Measurements from ENCODE around the gene TNFSF15.
A peak's percentile ranks its signal among the peaks of the same experiment; 100 is the strongest.

The TNFSF15 gene

GRCh38 chr9:114769624-114770023 is 36.2 kb downstream of the TNFSF15 start:
- H3K36me3 ChIP-seq (ENCODE audit: insufficient read depth, low read length): no peaks in the 10 kb centered on the region
- H3K4me3 ChIP-seq (ENCODE audit: low read length): no peak overlapping the region
- no peak overlapping the region for H3K4me2 ChIP-seq (ENCODE audit: low read length)
- no peak overlapping the region for H3K9ac ChIP-seq (ENCODE audit: low read depth, low read length)
- H3K9me3 ChIP-seq (replicated peaks; ENCODE audit: low read length): no peaks in the 10 kb centered on the region
- peaks cover 41% of the 10 kb centered on the region for H3K27me3 ChIP-seq (ENCODE audit: control insufficient read depth, insufficient read depth, low read length)
- H3K4me1 ChIP-seq (ENCODE audit: control insufficient read depth, insufficient read depth, low read length): peaks cover 7% of the 10 kb centered on the region

GRCh38 chr9:114763220-114763619 is 42.6 kb downstream of the TNFSF15 start:
- H3K36me3 ChIP-seq (ENCODE audit: insufficient read depth, low read length): no peaks in the 10 kb centered on the region
- H3K27me3 ChIP-seq (ENCODE audit: control insufficient read depth, insufficient read depth, low read length): peaks cover 76% of the 10 kb centered on the region
- H3K4me2 ChIP-seq (ENCODE audit: low read length): no peak overlapping the region
- H3K9ac ChIP-seq (ENCODE audit: low read depth, low read length): no peak overlapping the region
- H3K4me3 ChIP-seq (ENCODE audit: low read length): no peak overlapping the region
- H3K9me3 ChIP-seq (replicated peaks; ENCODE audit: low read length): no peaks in the 10 kb centered on the region
- H3K4me1 ChIP-seq (ENCODE audit: control insufficient read depth, insufficient read depth, low read length): no peaks in the 10 kb centered on the region

GRCh38 chr9:114761523-114761922 is 44.3 kb downstream of the TNFSF15 start:
- Histone ChIP-seq H3K4me3 (ENCODE audit: low read length) (no peak overlapping the region), H3K9me3 (replicated peaks; ENCODE audit: low read length) (no peaks in the 10 kb centered on the region), H3K27me3 (ENCODE audit: control insufficient read depth, insufficient read depth, low read length) (peaks cover 76% of the 10 kb centered on the region), H3K9ac (ENCODE audit: low read depth, low read length) (no peak overlapping the region), H3K4me1 (ENCODE audit: control insufficient read depth, insufficient read depth, low read length) (no peaks in the 10 kb centered on the region), H3K4me2 (ENCODE audit: low read length) (no peak overlapping the region), H3K36me3 (ENCODE audit: insufficient read depth, low read length) (no peaks in the 10 kb centered on the region)

GRCh38 chr9:114759512-114760341 is 46.1 kb downstream of the TNFSF15 start:
- no peaks in the 10 kb centered on the region for H3K9me3 ChIP-seq (replicated peaks; ENCODE audit: low read length)
- H3K4me2 ChIP-seq (ENCODE audit: low read length): no peak overlapping the region
- no peak overlapping the region for H3K9ac ChIP-seq (ENCODE audit: low read depth, low read length)
- peaks cover 75% of the 10 kb centered on the region for H3K27me3 ChIP-seq (ENCODE audit: control insufficient read depth, insufficient read depth, low read length)
- no peak overlapping the region for H3K4me3 ChIP-seq (ENCODE audit: low read length)
- no peaks in the 10 kb centered on the region for H3K36me3 ChIP-seq (ENCODE audit: insufficient read depth, low read length)
- H3K4me1 ChIP-seq (ENCODE audit: control insufficient read depth, insufficient read depth, low read length): no peaks in the 10 kb centered on the region

- no peaks in the 10 kb centered on the region for H3K36me3 ChIP-seq (ENCODE audit: insufficient read depth, low read length)
- H3K4me2 ChIP-seq (ENCODE audit: low read length): no peak overlapping the region
- no peaks in the 10 kb centered on the region for H3K4me1 ChIP-seq (ENCODE audit: control insufficient read depth, insufficient read depth, low read length)
- H3K9me3 ChIP-seq (replicated peaks; ENCODE audit: low read length): no peaks in the 10 kb centered on the region
- peaks cover 66% of the 10 kb centered on the region for H3K27me3 ChIP-seq (ENCODE audit: control insufficient read depth, insufficient read depth, low read length)
- H3K4me3 ChIP-seq (ENCODE audit: low read length): no peak overlapping the region
- H3K9ac ChIP-seq (ENCODE audit: low read depth, low read length): no peak overlapping the region
These were observed 47.9 kb downstream of the TNFSF15 start for GRCh38 chr9:114757984-114758383.

GRCh38 chr9:114757395-114757794 is 48.4 kb downstream of the TNFSF15 start:
- H3K4me3 ChIP-seq (ENCODE audit: low read length): no peak overlapping the region
- no peak overlapping the region for H3K9ac ChIP-seq (ENCODE audit: low read depth, low read length)
- H3K9me3 ChIP-seq (replicated peaks; ENCODE audit: low read length): no peaks in the 10 kb centered on the region
- H3K4me1 ChIP-seq (ENCODE audit: control insufficient read depth, insufficient read depth, low read length): no peaks in the 10 kb centered on the region
- peaks cover 65% of the 10 kb centered on the region for H3K27me3 ChIP-seq (ENCODE audit: control insufficient read depth, insufficient read depth, low read length)
- no peak overlapping the region for H3K4me2 ChIP-seq (ENCODE audit: low read length)
- H3K36me3 ChIP-seq (ENCODE audit: insufficient read depth, low read length): no peaks in the 10 kb centered on the region

- H3K9me3 ChIP-seq (replicated peaks; ENCODE audit: low read length): no peaks in the 10 kb centered on the region
- no peaks in the 10 kb centered on the region for H3K4me1 ChIP-seq (ENCODE audit: control insufficient read depth, insufficient read depth, low read length)
- H3K4me3 ChIP-seq (ENCODE audit: low read length): no peak overlapping the region
- H3K4me2 ChIP-seq (ENCODE audit: low read length): no peak overlapping the region
- no peak overlapping the region for H3K9ac ChIP-seq (ENCODE audit: low read depth, low read length)
- peaks cover 65% of the 10 kb centered on the region for H3K27me3 ChIP-seq (ENCODE audit: control insufficient read depth, insufficient read depth, low read length)
- no peaks in the 10 kb centered on the region for H3K36me3 ChIP-seq (ENCODE audit: insufficient read depth, low read length)
These were observed 48.9 kb downstream of the TNFSF15 start for GRCh38 chr9:114756920-114757319.

GRCh38 chr9:114754581-114754980 is 51.3 kb downstream of the TNFSF15 start:
- Histone ChIP-seq H3K4me2 (ENCODE audit: low read length) (no peak overlapping the region), H3K27me3 (ENCODE audit: control insufficient read depth, insufficient read depth, low read length) (peaks cover 44% of the 10 kb centered on the region), H3K4me3 (ENCODE audit: low read length) (no peak overlapping the region), H3K4me1 (ENCODE audit: control insufficient read depth, insufficient read depth, low read length) (no peaks in the 10 kb centered on the region), H3K9ac (ENCODE audit: low read depth, low read length) (no peak overlapping the region), H3K9me3 (replicated peaks; ENCODE audit: low read length) (no peaks in the 10 kb centered on the region), H3K36me3 (ENCODE audit: insufficient read depth, low read length) (no peaks in the 10 kb centered on the region)

GRCh38 chr9:114746591-114747346 is 59.1 kb downstream of the TNFSF15 start:
- no peaks in the 10 kb centered on the region for H3K9me3 ChIP-seq (replicated peaks; ENCODE audit: low read length)
- H3K9ac ChIP-seq (ENCODE audit: low read depth, low read length): no peak overlapping the region
- H3K27me3 ChIP-seq (ENCODE audit: control insufficient read depth, insufficient read depth, low read length): no peaks in the 10 kb centered on the region
- H3K4me3 ChIP-seq (ENCODE audit: low read length): no peak overlapping the region
- H3K4me2 ChIP-seq (ENCODE audit: low read length): no peak overlapping the region
- peaks cover 27% of the 10 kb centered on the region for H3K4me1 ChIP-seq (ENCODE audit: control insufficient read depth, insufficient read depth, low read length)
- H3K36me3 ChIP-seq (ENCODE audit: insufficient read depth, low read length): no peaks in the 10 kb centered on the region

- Histone ChIP-seq H3K27me3 (ENCODE audit: control insufficient read depth, insufficient read depth, low read length) (no peaks in the 10 kb centered on the region), H3K9ac (ENCODE audit: low read depth, low read length) (no peak overlapping the region), H3K9me3 (replicated peaks; ENCODE audit: low read length) (no peaks in the 10 kb centered on the region), H3K4me1 (ENCODE audit: control insufficient read depth, insufficient read depth, low read length) (peaks cover 27% of the 10 kb centered on the region), H3K4me3 (ENCODE audit: low read length) (no peak overlapping the region), H3K36me3 (ENCODE audit: insufficient read depth, low read length) (no peaks in the 10 kb centered on the region), H3K4me2 (ENCODE audit: low read length) (no peak overlapping the region)
These were observed 59.8 kb downstream of the TNFSF15 start for GRCh38 chr9:114745879-114746550.

- peaks cover 27% of the 10 kb centered on the region for H3K4me1 ChIP-seq (ENCODE audit: control insufficient read depth, insufficient read depth, low read length)
These were observed 60.6 kb downstream of the TNFSF15 start for GRCh38 chr9:114745108-114745848.

More at GRCh38 chr9:114745108-114745848, 60.6 kb downstream of the TNFSF15 start:
- peak overlapping the region; percentile 27 for H3K4me2 ChIP-seq (ENCODE audit: low read length)
- H3K9ac ChIP-seq (ENCODE audit: low read depth, low read length): no peak overlapping the region
- H3K36me3 ChIP-seq (ENCODE audit: insufficient read depth, low read length): no peaks in the 10 kb centered on the region
- H3K9me3 ChIP-seq (replicated peaks; ENCODE audit: low read length): no peaks in the 10 kb centered on the region
- H3K27me3 ChIP-seq (ENCODE audit: control insufficient read depth, insufficient read depth, low read length): no peaks in the 10 kb centered on the region
- H3K4me3 ChIP-seq (ENCODE audit: low read length): no peak overlapping the region
